ENCODE measurements around the gene RAB12.

The RAB12 gene

DNA sequence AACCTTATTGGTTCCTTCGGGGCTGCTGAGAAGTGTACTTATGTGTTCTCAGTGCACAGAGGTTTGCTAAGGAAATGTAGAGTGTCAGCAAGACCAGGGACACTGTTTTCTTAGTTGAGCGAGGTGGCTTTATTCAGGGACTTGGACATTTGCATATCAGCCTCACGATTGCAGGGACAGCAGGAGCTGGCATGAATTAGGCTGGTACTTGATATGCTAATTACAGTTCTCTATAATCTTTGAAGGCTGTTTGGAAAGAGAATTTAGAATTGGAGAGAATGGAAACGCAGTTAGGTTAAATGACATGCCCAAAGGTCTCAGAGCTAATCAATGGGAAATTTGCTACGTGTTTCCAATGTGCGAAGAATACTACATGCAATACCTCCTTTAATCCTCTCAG, 77.4 kb downstream of the RAB12 start:
- no peak for DNase-seq (ENCODE audit: low read depth)
- TF ChIP-seq CTCF (IDR thresholded peaks at IDR 0.05; ENCODE audit: low read depth, low read length, missing control alignments), result no peak
- H3K4me3 ChIP-seq (ENCODE audit: low read depth, low read length), result no peak overlapping the region

DNA sequence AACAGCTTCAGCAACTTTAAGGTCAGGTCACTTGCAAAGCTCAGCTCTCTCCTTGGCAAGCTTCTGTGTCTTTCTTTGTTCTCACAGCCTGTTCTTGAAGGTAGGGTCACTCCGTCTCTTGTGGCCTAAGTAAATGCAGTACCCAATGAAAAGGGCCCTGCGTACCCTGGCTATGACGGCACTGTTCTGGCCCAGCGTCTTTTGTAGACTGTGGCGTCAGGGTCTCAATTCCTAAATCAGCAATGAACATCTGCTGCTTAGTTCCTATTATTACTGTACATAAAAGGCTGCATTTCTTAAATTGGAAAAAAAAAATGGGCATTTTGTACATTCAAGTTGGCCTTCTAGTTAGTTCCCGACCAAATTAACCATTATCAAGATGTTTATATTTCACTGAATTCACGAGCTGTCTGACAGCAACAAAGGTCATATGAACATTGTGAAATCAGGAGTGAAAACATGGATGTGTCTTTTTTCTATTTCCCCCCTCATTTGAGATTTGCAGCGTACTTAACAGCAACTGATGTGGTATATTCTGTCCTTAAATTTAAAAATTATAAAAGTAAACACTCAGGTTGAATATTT, 79.1 kb downstream of the RAB12 start:
- DNase-seq (ENCODE audit: low read depth), result no peak
- no peak for TF ChIP-seq CTCF (IDR thresholded peaks at IDR 0.05; ENCODE audit: low read depth, low read length, missing control alignments)
- no peak overlapping the region for H3K4me3 ChIP-seq (ENCODE audit: low read depth, low read length)

DNA sequence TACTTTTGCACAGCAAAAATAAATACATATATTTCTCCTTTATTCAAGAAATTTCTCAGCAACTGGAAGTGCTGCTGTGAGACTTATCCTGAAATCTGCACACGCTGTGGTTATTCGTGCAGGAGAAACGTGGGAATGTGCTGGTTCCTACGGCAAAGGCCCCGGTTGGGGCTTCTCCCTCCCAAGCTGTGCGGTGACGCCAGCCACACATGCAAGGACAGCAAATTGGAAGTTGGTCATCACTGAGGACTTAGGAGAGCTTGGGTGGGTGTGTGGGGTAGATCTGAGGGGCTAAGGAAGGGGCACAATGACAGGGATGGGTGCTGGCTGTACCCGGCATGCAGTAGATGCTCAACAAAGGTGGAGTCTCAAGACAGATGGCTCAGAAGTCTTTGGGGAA, 79.6 kb downstream of the RAB12 start:
- no peak for DNase-seq (ENCODE audit: low read depth)
- TF ChIP-seq CTCF (IDR thresholded peaks at IDR 0.05; ENCODE audit: low read depth, low read length, missing control alignments), result no peak

More for the DNA sequence above, 79.6 kb downstream of the RAB12 start:
- no peak overlapping the region for H3K4me3 ChIP-seq (ENCODE audit: low read depth, low read length)
